H1 (cell line): ENCODE measurements around the gene CYP4A22. TPM values are rescaled to one million over a fixed set of nuclear protein-coding genes. Genes with fewer than 3 reads are reported as not detected.

Experiments used
- CTCF ChIA-PET: fragments of 300-600 bp; sonication (Branson Sonifier 250); formaldehyde crosslinking; loops from one replicate; lab custom pipeline; 2021; ENCODE audit not compliant: partially characterized antibody; lab: Charles Lee
- POLR2A ChIA-PET: fragments of 300-600 bp; sonication (Branson Sonifier 250); formaldehyde crosslinking; loops from one replicate; lab custom pipeline; 2021; ENCODE audit warnings: inconsistent platforms; ENCODE audit not compliant: partially characterized antibody; lab: Charles Lee
- DNase-seq, 2 experiments: peaks; one replicate each; pipeline versions ENCODE4 v3.0.0 to v3.0.0-alpha.2; 2010 to 2022; ENCODE audit warnings: low spot score in 2 of 2, low read depth in 1 of 2, mixed read lengths in 1 of 2
- FAIRE-seq: peaks from 2 replicates; lab custom pipeline; 2011; peaks lifted over from hg19 to GRCh38; lab: Jason Lieb, UNC
- H2AFZ ChIP-seq: 2 replicates; pipeline ENCODE4 v1.8.1; 2012; ENCODE audit warnings: low read length, inconsistent platforms
- H2AK5ac ChIP-seq: 2 replicates; pipeline ENCODE4 v1.6.1; 2013; ENCODE audit warnings: low read depth, low read length
- H2BK120ac ChIP-seq: replicated peaks from 2 replicates; pipeline ENCODE3; 2013; ENCODE audit warnings: low read depth, low read length, inconsistent platforms
- H2BK12ac ChIP-seq: 2 replicates; pipeline ENCODE4 v1.6.1; 2013; ENCODE audit warnings: low read depth, low read length
- H2BK15ac ChIP-seq: 2 replicates; pipeline ENCODE4 v1.6.1; 2013; ENCODE audit warnings: low read length
- H2BK20ac ChIP-seq: 2 replicates; pipeline ENCODE4 v1.6.1; 2013; ENCODE audit warnings: low read length
- H2BK5ac ChIP-seq: 2 replicates; pipeline ENCODE4 v1.6.1; 2013; ENCODE audit warnings: low read depth, low read length
- H3K14ac ChIP-seq: 2 replicates; pipeline ENCODE4 v1.6.1; 2013; ENCODE audit warnings: inconsistent platforms; ENCODE audit not compliant: insufficient read length
- H3K18ac ChIP-seq: 2 replicates; pipeline ENCODE4 v1.6.1; 2013; ENCODE audit warnings: low read length; ENCODE audit errors: extremely low read depth
- H3K23ac ChIP-seq: 2 replicates; pipeline ENCODE4 v1.6.1; 2013; ENCODE audit warnings: inconsistent platforms; ENCODE audit not compliant: insufficient read length
- H3K23me2 ChIP-seq: 2 replicates; pipeline ENCODE4 v1.6.1; 2013; ENCODE audit warnings: low read depth, low read length
- H3K27ac ChIP-seq: 2 replicates; pipeline ENCODE4 v1.6.1; 2011; ENCODE audit warnings: low read depth, low read length, inconsistent platforms
- H3K27me3 ChIP-seq, 4 experiments: replicated peaks in 1 of 4; 1 replicate in 1 of 4; 2 replicates in 3 of 4; pipeline versions ENCODE4 v1.6.1 to v1.8.1; 2011 to 2013; ENCODE audit warnings: low read length in 3 of 4, mild to moderate bottlenecking in 3 of 4, inconsistent platforms in 2 of 4, mixed read lengths in 2 of 4, moderate library complexity in 1 of 4; ENCODE audit not compliant: control insufficient read depth in 3 of 4, insufficient read depth in 3 of 4; ENCODE audit errors: extremely low read depth in 1 of 4
- H3K36me3 ChIP-seq, 4 experiments: 2 replicates each; pipeline versions ENCODE4 v1.6.1 to v1.8.1; 2011 to 2013; ENCODE audit warnings: mild to moderate bottlenecking in 4 of 4, low read length in 3 of 4, moderate library complexity in 2 of 4, control low read depth in 1 of 4, inconsistent platforms in 1 of 4; ENCODE audit not compliant: insufficient read depth in 4 of 4, control insufficient read depth in 2 of 4
- H3K4ac ChIP-seq: replicated peaks from 2 replicates; pipeline ENCODE3; 2013; ENCODE audit warnings: low read length, low read depth, mixed read lengths, inconsistent platforms; ENCODE audit not compliant: insufficient read length
- H3K4me1 ChIP-seq, 4 experiments: replicated peaks in 1 of 4; 1 replicate in 1 of 4; 2 replicates in 3 of 4; pipeline versions ENCODE4 v1.6.1 to v1.8.1; 2011 to 2013; ENCODE audit warnings: low read length in 3 of 4, inconsistent platforms in 2 of 4, mixed read lengths in 1 of 4; ENCODE audit not compliant: insufficient read depth in 4 of 4, control insufficient read depth in 3 of 4
- H3K4me2 ChIP-seq, 2 experiments: 2 replicates each; pipeline versions ENCODE4 v1.6.1 to v1.8.1; 2011 to 2013; ENCODE audit warnings: low read depth in 2 of 2, low read length in 2 of 2, control low read depth in 1 of 2, inconsistent platforms in 1 of 2, mild to moderate bottlenecking in 1 of 2; ENCODE audit not compliant: insufficient read depth in 1 of 2
- H3K4me3 ChIP-seq, 4 experiments: fragments of 200-600, 300-600 bp in 1 of 4; sonication (generic), shearing (Covaris generic), sonication (Bioruptor Twin) in 1 of 4; 2 replicates each; pipeline versions ENCODE4 v1.5.1 to v1.8.1; 2011 to 2016; ENCODE audit warnings: low read length in 4 of 4, low read depth in 3 of 4, control low read depth in 2 of 4, inconsistent platforms in 2 of 4, mild to moderate bottlenecking in 2 of 4, mixed read lengths in 1 of 4, moderate library complexity in 1 of 4; ENCODE audit not compliant: insufficient read depth in 2 of 4; ENCODE audit errors: extremely low read depth in 1 of 4
- H3K56ac ChIP-seq: replicated peaks from 2 replicates; pipeline ENCODE3; 2013; ENCODE audit warnings: low read depth, mild to moderate bottlenecking, mixed read lengths, low read length, inconsistent platforms; ENCODE audit not compliant: insufficient read length
- H3K79me1 ChIP-seq: 2 replicates; pipeline ENCODE4 v1.6.1; 2013; ENCODE audit warnings: low read depth, low read length, control low read depth
- H3K79me2 ChIP-seq, 2 experiments: 2 replicates each; pipeline versions ENCODE4 v1.6.1 to v1.8.1; 2012 to 2013; ENCODE audit warnings: low read length in 2 of 2, mild to moderate bottlenecking in 2 of 2, inconsistent platforms in 1 of 2; ENCODE audit not compliant: insufficient read depth in 2 of 2, control insufficient read depth in 1 of 2
- H3K9ac ChIP-seq, 4 experiments: replicated peaks in 1 of 4; 1 replicate in 1 of 4; 2 replicates in 3 of 4; pipeline versions ENCODE4 v1.6.1 to v1.8.1; 2011 to 2013; ENCODE audit warnings: low read depth in 3 of 4, low read length in 3 of 4, control low read depth in 2 of 4, mild to moderate bottlenecking in 2 of 4, moderate library complexity in 2 of 4, inconsistent platforms in 1 of 4; ENCODE audit errors: extremely low read depth in 1 of 4
- H3K9me3 ChIP-seq, 2 experiments: 2 replicates each; pipeline versions ENCODE4 v1.6.1 to v1.8.1; 2012 to 2013; ENCODE audit warnings: mild to moderate bottlenecking in 2 of 2, moderate library complexity in 2 of 2, control low read depth in 1 of 2, inconsistent platforms in 1 of 2, low read depth in 1 of 2, low read length in 1 of 2, mixed read lengths in 1 of 2; ENCODE audit not compliant: insufficient read depth in 2 of 2
- H4K20me1 ChIP-seq, 2 experiments: replicated peaks in 1 of 2; 2 replicates each; pipeline versions ENCODE3 to v1.8.1; 2011 to 2013; ENCODE audit warnings: inconsistent platforms in 2 of 2, low read length in 2 of 2, mild to moderate bottlenecking in 1 of 2; ENCODE audit not compliant: insufficient read depth in 2 of 2, control insufficient read depth in 1 of 2
- H4K5ac ChIP-seq: 2 replicates; pipeline ENCODE4 v1.6.1; 2013; ENCODE audit warnings: low read length, low read depth, mixed read lengths, inconsistent platforms; ENCODE audit not compliant: insufficient read length
- H4K8ac ChIP-seq: 2 replicates; pipeline ENCODE4 v1.8.0; 2013; ENCODE audit warnings: mild to moderate bottlenecking, moderate library complexity, low read length, inconsistent platforms; ENCODE audit not compliant: insufficient read depth; ENCODE audit errors: extremely low read depth
- H4K91ac ChIP-seq: replicated peaks from 2 replicates; pipeline ENCODE3; 2013; ENCODE audit warnings: low read length, mixed read lengths, inconsistent platforms; ENCODE audit not compliant: insufficient read length
- CEBPB ChIP-seq: IDR thresholded peaks from 2 replicates; pipeline ENCODE4 v1.6.1; 2012; ENCODE audit warnings: low read depth, low read length
- EP300 ChIP-seq, 2 experiments: IDR thresholded peaks; 1 replicate in 1 of 2; 2 replicates in 1 of 2; pipeline ENCODE4 v1.6.1; 2011 to 2012; ENCODE audit warnings: low read depth in 2 of 2, low read length in 2 of 2, mild to moderate bottlenecking in 2 of 2, borderline replicate concordance in 1 of 2, inconsistent platforms in 1 of 2, moderate library complexity in 1 of 2
- GABPA ChIP-seq: IDR thresholded peaks from 2 replicates; pipeline ENCODE4 v1.6.1; 2011; ENCODE audit warnings: mild to moderate bottlenecking, low read length, moderate library complexity, borderline replicate concordance; ENCODE audit not compliant: insufficient read depth
- PHF8 ChIP-seq: fragments of 200-600 bp; sonication (generic); conservative IDR thresholded peaks from 2 replicates; pipeline ENCODE4 v1.7.1; 2012; ENCODE audit warnings: low read depth, mild to moderate bottlenecking, inconsistent platforms, low read length, moderate library complexity
- POU5F1 ChIP-seq: IDR thresholded peaks from 2 replicates; pipeline ENCODE4 v1.6.1; 2011; ENCODE audit warnings: low read depth, mild to moderate bottlenecking, low read length, moderate library complexity
- SIN3A ChIP-seq, 2 experiments: IDR thresholded peaks in 1 of 2; conservative IDR thresholded peaks in 1 of 2; 2 replicates each; pipeline ENCODE4 v1.6.1; 2011 to 2012; ENCODE audit warnings: low read length in 2 of 2, improper control_type of control experiment in 1 of 2, low read depth in 1 of 2, mild to moderate bottlenecking in 1 of 2
- SP1 ChIP-seq: IDR thresholded peaks from 2 replicates; pipeline ENCODE4 v1.6.1; 2011; ENCODE audit warnings: low read depth, low read length
- TEAD4 ChIP-seq: IDR thresholded peaks from 2 replicates; pipeline ENCODE4 v1.6.1; 2012; ENCODE audit warnings: low read depth, low read length, inconsistent platforms, mixed read lengths
- WGBS, 2 experiments: shearing (Covaris generic) in 1 of 2; methylation state at CpG; one replicate each; pipeline versions ENCODE4 v1.1.6 to v1.1.7; 2013 to 2015; ENCODE audit warnings: low lambda C conversion rate in 2 of 2, mixed read lengths in 2 of 2, inconsistent platforms in 1 of 2, low coverage in 1 of 2, missing lambda C conversion rate in 1 of 2; ENCODE audit not compliant: insufficient replicate concordance in 2 of 2, insufficient coverage in 1 of 2, insufficient read length in 1 of 2; ENCODE audit errors: extremely low coverage in 1 of 2, missing lambda C conversion rate in 1 of 2; 5-methylcytosine and 5-hydroxymethylcytosine counted together
- polyA plus RNA-seq, 7 experiments: library from polyadenylated mRNA; depleted of rRNA in 3 of 7; stranded (reverse) in 5 of 7; unstranded in 2 of 7; fragments of >200 nt in 5 of 7; fragments of 200-250 nt in 2 of 7; gene quantifications; 1 replicate in 5 of 7; 2 replicates in 1 of 7; 4 replicates in 1 of 7; pipeline versions ENCODE4 v1.2.1 to v1.2.3, GENCODE V29; 2011 to 2013; ENCODE audit warnings: missing spikeins in 2 of 7, mixed read lengths in 2 of 7
- total RNA-seq: library from RNA; stranded (reverse); fragmentation: NEBNext Ultra II Directional; extraction: Animal tissue kit (Norgen Biotek cat#: 25700); gene quantifications from 2 replicates; pipeline ENCODE4 v1.2.1, GENCODE V29; 2021
- TF ChIP-seq, protein P1 (sequence below): IDR thresholded peaks from 2 replicates; pipeline ENCODE4 v1.6.1; 2012; ENCODE audit warnings: inconsistent platforms
- TF ChIP-seq, protein P2 (sequence below): IDR thresholded peaks from 2 replicates; pipeline ENCODE4 v1.6.1; 2012; ENCODE audit warnings: inconsistent platforms

CYP4A22 gene
- total and polyA plus RNA-seq, 2 of the 8 experiments (the other 6 are each of a cell fraction or from before 2014, with no cell fraction given): not detected

DNA sequence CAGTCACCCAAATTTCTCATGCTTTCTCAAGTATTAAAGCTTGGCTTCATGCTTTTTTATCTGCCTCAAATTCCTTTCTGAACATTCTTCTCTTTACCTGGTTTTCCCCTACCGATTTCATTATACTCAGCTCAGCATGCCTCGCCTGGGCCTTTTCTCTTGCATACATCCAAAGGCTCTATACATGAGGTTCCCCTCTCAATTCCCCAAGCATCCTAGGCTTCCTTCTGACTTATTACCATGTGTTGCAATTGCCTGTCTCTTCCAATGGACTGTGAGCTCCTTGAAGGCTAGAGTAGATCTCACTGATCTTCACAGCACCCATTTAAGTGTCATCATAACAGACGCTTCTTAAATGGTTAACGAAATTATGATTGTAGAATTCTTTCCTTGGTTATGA, 24.1 kb upstream of the CYP4A22 start:
- 53% methylated on average over 4 of the region's 4 CpGs; no CpG with 5 or more reads in 1 of the 2 experiments for WGBS, 2 experiments
- POLR2A ChIA-PET: no interaction called here
- no peak overlapping the region for H3K23ac ChIP-seq
- no peaks in the 10 kb centered on the region for H3K79me1 ChIP-seq
- H3K9ac ChIP-seq: no peak overlapping the region; a peak in 1 of 7 replicates
- H4K5ac ChIP-seq: peak overlapping the region; percentile 51
- no peak for DNase-seq
- no peak for TF ChIP-seq PHF8
- peak; percentile 9; the same call in 1 of the 2 replicates for TF ChIP-seq POU5F1
- TF ChIP-seq GABPA: no peak
- 0 out of 3 replicates have a peak, but pooled peaks of 1 of the 2 experiments have one; percentile 62 for TF ChIP-seq EP300 (IDR thresholded peaks at IDR 0.05; ENCODE audit: borderline replicate concordance in 1 of 2, low read depth in 2 of 2, low read length in 2 of 2)
- TF ChIP-seq TEAD4: peak; percentile 27; the same call in 1 of the 2 replicates
- TF ChIP-seq SP1: 0 out of 2 replicates have a peak, but pooled peaks have one; percentile 25
- TF ChIP-seq, protein P1, sequence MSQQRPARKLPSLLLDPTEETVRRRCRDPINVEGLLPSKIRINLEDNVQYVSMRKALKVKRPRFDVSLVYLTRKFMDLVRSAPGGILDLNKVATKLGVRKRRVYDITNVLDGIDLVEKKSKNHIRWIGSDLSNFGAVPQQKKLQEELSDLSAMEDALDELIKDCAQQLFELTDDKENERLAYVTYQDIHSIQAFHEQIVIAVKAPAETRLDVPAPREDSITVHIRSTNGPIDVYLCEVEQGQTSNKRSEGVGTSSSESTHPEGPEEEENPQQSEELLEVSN: peak; percentile 23; the same call in 1 of the 2 replicates
- peak; percentile 83 for TF ChIP-seq CEBPB
- TF ChIP-seq SIN3A (conservative IDR thresholded peaks at IDR 0.05 in 1 of 2, IDR thresholded peaks at IDR 0.05 in 1 of 2; ENCODE audit: low read depth in 1 of 2, low read length in 2 of 2): no peak
- TF ChIP-seq, protein P2, sequence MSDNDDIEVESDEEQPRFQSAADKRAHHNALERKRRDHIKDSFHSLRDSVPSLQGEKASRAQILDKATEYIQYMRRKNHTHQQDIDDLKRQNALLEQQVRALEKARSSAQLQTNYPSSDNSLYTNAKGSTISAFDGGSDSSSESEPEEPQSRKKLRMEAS: peak; percentile 69
- no peaks in the 10 kb centered on the region for H4K20me1 ChIP-seq
- CTCF ChIA-PET: interaction anchor here (1.1 to 1.8 kb wide), 3 partner anchors 14 to 62 kb away, joined by 3 to 5 read pairs (median 3); no protein-coding TSS in a partner anchor
- H3K18ac ChIP-seq: peak overlapping the region; percentile 87
- H2BK5ac ChIP-seq: peak overlapping the region; percentile 60; the same call in 1 of the 2 replicates
- H3K56ac ChIP-seq: no peak overlapping the region
- H4K91ac ChIP-seq: no peak overlapping the region
- H2BK20ac ChIP-seq: 0 out of 2 replicates have a peak overlapping the region, but pooled peaks have one; percentile 61
- no peaks in the 10 kb centered on the region for H3K36me3 ChIP-seq
- no peaks in the 10 kb centered on the region for H3K79me2 ChIP-seq
- peak overlapping the region; percentile 37 to 63; a peak in 3 of 4 replicates for H3K4me2 ChIP-seq
- H3K27me3 ChIP-seq: no peaks in the 10 kb centered on the region
- H2AFZ ChIP-seq: no peak overlapping the region
- no peak overlapping the region for H2BK15ac ChIP-seq
- no peak overlapping the region for H3K4ac ChIP-seq
- peak; percentile 70 for FAIRE-seq
- peak overlapping the region in 1 of 4 experiments; percentile 4; a peak in 2 of 8 replicates for H3K4me3 ChIP-seq
- H3K14ac ChIP-seq: no peak overlapping the region
- H2BK12ac ChIP-seq: no peak overlapping the region
- H4K8ac ChIP-seq: no peak overlapping the region
- H3K9me3 ChIP-seq: no peaks in the 10 kb centered on the region
- H2AK5ac ChIP-seq: no peak overlapping the region
- H3K23me2 ChIP-seq: peaks cover 2% of the 10 kb centered on the region; the same call in 1 of the 2 replicates
- peak overlapping the region; percentile 92 for H2BK120ac ChIP-seq
- H3K4me1 ChIP-seq: peaks cover 0 to 5% (median under 1%) of the 10 kb centered on the region in 4 experiments; a peak in 1 of 7 replicates
- H3K27ac ChIP-seq: peak overlapping the region; percentile 78; the same call in 1 of the 2 replicates
